Activated CD4-positive, alpha-beta T cell treated with anti-CD3 and anti-CD28 coated beads, Interleukin-2, amount 50 U/mL, for 1 hour (primary cell): ENCODE results near the gene EGFL7.

Experiments used
- DNase-seq: peaks from one replicate; pipeline ENCODE4 v3.0.0-alpha.2; 2020

The EGFL7 gene

GRCh38 chr9:136662326-136662655, 425 bp upstream of the EGFL7 start:
- DNase-seq = no peak

- DNase-seq = no peak
These were observed 1.5 kb downstream of the EGFL7 start for GRCh38 chr9:136664000-136664915.

- no peak for DNase-seq
These were observed 2.5 kb downstream of the EGFL7 start for GRCh38 chr9:136665111-136665703.

- no peak for DNase-seq
These were observed 3.1 kb downstream of the EGFL7 start for GRCh38 chr9:136665704-136666371.

- no peak for DNase-seq
These were observed 3.9 kb downstream of the EGFL7 start for GRCh38 chr9:136666372-136667213.

GRCh38 chr9:136667214-136667939, 4.7 kb downstream of the EGFL7 start:
- DNase-seq = no peak

- no peak for DNase-seq
These were observed 5.4 kb downstream of the EGFL7 start for GRCh38 chr9:136667940-136668760.

- DNase-seq = no peak
These were observed 6.5 kb downstream of the EGFL7 start for GRCh38 chr9:136668983-136669790.

GRCh38 chr9:136669791-136670464, 7.2 kb downstream of the EGFL7 start:
- DNase-seq = no peak

- no peak for DNase-seq
These were observed 8.0 kb downstream of the EGFL7 start for GRCh38 chr9:136670576-136671253.

- DNase-seq = no peak
These were observed 8.5 kb downstream of the EGFL7 start for GRCh38 chr9:136671254-136671614.

- DNase-seq = peak; percentile 45
These were observed 9.1 kb downstream of the EGFL7 start for GRCh38 chr9:136671646-136672430.

GRCh38 chr9:136672431-136673087, 9.8 kb downstream of the EGFL7 start:
- no peak for DNase-seq

GRCh38 chr9:136673088-136673974, 10.6 kb downstream of the EGFL7 start:
- no peak for DNase-seq

- DNase-seq = no peak
These were observed 11.5 kb downstream of the EGFL7 start for GRCh38 chr9:136673975-136674785.

- no peak for DNase-seq
These were observed 12.2 kb downstream of the EGFL7 start for GRCh38 chr9:136674786-136675349.
